Activated CD8-positive, alpha-beta memory T cell treated with anti-CD3 and anti-CD28 coated beads for 36 hours (primary cell): ENCODE results near the gene LIMA1. TPM values are rescaled to one million over a fixed set of nuclear protein-coding genes. Genes with fewer than 3 reads are reported as not detected.
"Not testable (repeated sequence)": the region's sequence is repeated elsewhere in the genome, so short reads cannot be mapped to it uniquely, and the experiment has no call there.

Experiments used
- CTCF ChIA-PET: fragments of 350-600 bp; sonication (Branson Sonifier 250); formaldehyde crosslinking; loops from one replicate; lab custom pipeline; 2021; ENCODE audit warnings: antibody characterized with exemption; lab: Charles Lee
- POLR2A ChIA-PET: fragments of 350-600 bp; sonication (Branson Sonifier 250); formaldehyde crosslinking; loops from one replicate; lab custom pipeline; 2021; ENCODE audit warnings: antibody characterized with exemption; lab: Charles Lee
- total RNA-seq, 2 experiments: library from RNA; stranded (reverse); gene quantifications; one replicate each; pipeline ENCODE4 v1.2.3, GENCODE V29; 2021

The LIMA1 gene
- total RNA-seq, 2 experiments from 2014 or later = 83.0 to 85.4 TPM

DNA sequence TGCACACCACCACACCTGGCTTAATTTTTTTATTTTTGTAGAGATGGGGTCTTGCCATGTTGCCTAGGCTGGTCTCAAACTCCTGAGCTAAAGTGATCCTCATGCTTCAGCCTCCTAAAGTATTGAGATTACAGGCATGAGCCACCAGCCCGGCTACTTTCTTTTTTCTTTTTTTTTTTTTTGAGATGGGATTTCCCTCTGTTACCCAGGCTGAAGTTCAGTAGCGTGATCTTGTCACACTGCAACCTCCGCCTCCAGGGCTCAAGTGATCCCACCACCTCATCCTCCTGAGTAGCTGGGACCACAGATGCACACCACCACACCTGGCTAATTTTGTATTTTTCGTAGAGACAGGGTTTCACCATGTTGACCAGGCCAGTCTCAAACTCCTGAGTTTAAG lies 51.1 kb downstream of the LIMA1 start:
- POLR2A ChIA-PET = no interaction called here
- CTCF ChIA-PET = no interaction called here

DNA sequence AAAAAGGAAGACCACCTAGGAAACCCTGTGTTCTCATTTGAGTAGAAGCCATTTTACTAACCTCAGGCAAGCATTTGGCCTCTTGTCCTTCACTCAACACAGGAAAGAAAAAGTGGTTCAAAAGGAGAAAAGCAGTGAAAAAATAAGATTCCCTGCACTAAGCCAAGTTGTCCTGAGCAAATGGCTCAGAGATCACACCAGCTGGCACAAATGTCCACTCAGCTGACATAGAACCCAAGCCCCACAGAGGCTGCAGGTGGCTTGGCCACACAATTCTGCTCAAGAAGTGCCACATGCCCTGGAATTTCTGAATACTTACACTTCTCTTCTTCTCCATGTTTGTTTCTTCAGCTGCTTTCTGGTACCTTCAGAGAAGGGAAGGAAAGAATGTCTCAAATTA lies 52.0 kb downstream of the LIMA1 start:
- POLR2A ChIA-PET = no interaction called here

DNA sequence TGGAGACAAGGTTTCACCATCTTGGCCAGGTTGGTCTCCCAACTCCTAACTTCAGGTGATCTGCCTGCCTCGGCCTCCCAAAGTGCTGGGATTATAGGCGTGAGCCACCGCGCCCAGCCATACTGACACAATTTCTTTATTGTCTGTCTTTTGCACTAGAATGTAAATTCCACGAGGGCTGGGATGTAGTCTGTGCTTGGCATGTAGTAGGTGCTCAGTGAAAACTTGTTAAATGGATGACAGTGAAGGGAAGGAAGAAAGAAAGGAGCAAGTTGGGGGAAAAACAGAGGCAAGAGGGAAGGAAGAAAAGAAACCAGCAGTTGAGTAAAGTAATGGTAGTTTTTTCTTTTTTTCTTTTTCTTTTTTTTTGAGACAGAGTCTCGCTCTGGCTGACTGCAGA lies 53.1 kb downstream of the LIMA1 start:
- POLR2A ChIA-PET = no interaction called here
- CTCF ChIA-PET = no interaction called here

More for the DNA sequence above, 52.0 kb downstream of the LIMA1 start:
- CTCF ChIA-PET = no interaction called here

DNA sequence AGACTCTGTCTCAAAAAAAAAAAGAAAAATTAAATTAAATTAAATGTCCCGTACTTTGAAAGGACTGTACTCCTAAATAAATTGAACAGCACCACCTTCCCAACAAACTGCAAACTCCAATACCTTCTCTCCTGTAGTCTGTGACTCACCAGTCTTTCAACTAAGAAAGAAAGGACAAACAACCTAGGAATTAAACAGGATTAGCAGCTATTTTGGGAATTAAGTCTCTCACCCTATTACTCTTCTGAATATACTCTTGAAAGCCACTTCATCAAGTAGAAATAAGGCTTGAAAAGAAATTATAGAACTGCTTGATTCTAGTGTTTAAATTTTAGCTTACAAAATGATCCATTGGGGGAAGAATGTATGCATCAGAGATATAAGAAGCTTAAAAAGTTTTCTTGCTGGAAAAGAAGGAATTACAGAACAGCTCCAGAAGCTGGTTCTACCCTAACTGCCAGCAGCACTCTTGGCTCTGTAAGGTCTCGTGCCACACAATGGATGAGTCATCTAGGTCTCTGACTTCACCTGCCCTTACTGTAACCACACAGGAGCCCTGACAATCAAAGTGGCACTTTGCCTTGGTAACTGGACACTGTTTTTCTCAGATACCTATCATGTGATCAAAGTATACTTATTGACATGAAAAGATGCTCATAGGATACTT lies 59.2 kb downstream of the LIMA1 start:
- CTCF ChIA-PET = no interaction called here
- POLR2A ChIA-PET = interaction anchor here (0.6 to 1.2 kb wide), 2 partner anchors 18 to 59 kb away, joined by 3 read pairs; no protein-coding TSS in a partner anchor

DNA sequence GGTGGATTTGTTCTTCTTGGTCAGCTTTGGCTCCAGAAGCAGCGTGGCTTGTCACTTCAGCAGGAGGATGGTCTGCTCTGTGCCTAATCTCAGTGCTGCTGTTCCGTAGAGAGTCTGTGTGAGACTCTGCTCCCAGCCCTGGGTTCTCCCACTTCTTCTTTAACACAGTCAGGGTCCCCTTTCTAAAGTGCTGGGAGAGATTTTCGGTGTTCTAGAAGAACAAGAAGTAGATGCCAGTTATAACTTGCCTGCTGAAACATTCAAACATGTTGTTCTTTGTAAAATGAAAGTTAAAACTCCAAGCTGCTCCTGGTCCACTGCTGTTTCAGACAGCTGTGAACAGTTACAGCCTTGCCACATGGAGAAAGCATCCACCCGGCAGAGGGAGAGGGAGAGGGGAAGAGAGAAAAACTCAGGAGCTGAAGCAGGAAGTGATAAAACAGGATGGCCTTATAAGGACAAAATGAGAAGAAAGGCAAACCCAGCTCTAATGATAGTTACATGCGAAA lies 61.0 kb downstream of the LIMA1 start:
- POLR2A ChIA-PET = interaction anchor here (0.8 to 2.3 kb wide), 3 partner anchors 24 to 61 kb away, joined by 3 to 6 read pairs (median 5); partner anchors contain the start of genes CERS5 and LIMA1

DNA sequence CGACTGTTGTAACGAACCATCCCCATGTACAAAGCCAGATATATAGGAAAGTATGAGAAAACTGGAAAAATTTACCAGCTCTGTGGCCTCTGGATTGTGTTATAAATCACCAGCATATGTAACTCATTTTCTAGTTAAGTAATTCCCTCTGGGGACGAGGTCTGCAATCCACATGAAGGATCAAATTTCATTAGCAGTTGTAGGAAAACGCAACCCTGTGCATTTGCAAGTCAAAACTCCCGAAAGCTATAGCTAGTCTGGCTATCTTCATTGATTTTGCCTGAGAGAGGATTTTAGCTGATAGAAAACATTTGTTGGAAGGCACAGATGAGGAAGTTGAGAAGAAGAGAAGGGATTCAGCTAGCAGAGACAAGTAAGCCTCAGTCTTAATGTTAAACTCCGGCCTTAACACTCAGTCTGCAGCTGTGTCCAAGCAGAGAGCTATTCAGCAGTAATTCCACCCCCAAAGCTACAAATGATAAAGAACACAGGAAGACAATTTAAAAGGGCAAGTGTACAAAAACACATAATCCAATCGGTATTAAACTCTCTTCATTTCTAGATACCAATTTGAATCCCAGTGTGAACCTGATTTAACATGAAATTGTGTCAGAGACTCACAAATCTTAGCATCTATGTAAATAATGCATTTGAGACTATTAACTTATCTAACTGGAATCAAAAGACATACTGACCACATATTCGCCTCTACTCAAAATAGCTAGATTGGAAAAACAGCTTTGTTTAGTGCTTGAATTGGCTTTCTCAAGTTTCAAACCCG lies 61.9 kb downstream of the LIMA1 start:
- ChIA-PET POLR2A (interaction anchor here (0.5 to 2.3 kb wide), 7 partner anchors 15 to 136 kb away, joined by 3 to 9 read pairs (median 4); partner anchors contain the start of genes CERS5, LIMA1 and SMARCD1), CTCF (interaction anchor here (0.9 to 2.1 kb wide), 3 partner anchors 12 to 64 kb away, joined by 3 to 6 read pairs (median 3); no protein-coding TSS in a partner anchor)

More for the DNA sequence above, 61.0 kb downstream of the LIMA1 start:
- CTCF ChIA-PET = interaction anchor here (1.0 to 2.1 kb wide), 2 partner anchors 25 to 92 kb away, joined by 4 to 6 read pairs; no protein-coding TSS in a partner anchor

DNA sequence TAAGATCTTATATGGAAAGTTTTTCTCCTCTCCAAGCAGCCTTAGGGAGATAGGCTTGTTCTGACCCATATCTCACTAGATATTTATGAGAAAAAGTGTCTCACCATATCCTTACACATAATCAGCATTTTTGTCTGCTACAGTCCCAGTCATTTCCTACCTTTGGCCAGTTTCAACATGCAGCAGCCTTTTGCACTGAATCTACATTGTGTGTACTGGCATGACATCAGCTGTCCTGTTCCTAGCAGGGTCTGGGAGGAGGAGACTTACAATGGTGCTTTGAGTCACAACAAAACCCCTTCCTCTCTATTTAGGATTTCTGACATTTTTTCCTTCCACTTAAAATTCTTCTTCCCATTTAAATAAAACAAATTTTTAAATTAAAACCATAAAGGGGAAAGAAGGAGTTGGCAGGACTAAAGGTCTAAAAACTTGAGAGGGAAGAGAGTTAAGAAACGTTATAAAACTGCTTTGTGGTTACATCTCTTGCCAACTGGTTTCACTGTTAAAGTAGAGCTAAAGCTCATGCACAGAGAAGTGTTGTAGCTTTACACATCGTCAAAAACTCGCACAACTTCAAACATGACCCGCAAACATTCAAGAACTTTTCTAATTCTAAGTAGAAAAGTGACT lies 62.8 kb downstream of the LIMA1 start:
- ChIA-PET POLR2A (interaction anchor here (1.0 to 2.3 kb wide), 5 partner anchors 22 to 63 kb away, joined by 3 to 9 read pairs (median 3); partner anchors contain the start of genes CERS5 and LIMA1), CTCF (interaction anchor here (0.9 to 2.1 kb wide), 4 partner anchors 13 to 65 kb away, joined by 3 to 6 read pairs (median 4); no protein-coding TSS in a partner anchor)

DNA sequence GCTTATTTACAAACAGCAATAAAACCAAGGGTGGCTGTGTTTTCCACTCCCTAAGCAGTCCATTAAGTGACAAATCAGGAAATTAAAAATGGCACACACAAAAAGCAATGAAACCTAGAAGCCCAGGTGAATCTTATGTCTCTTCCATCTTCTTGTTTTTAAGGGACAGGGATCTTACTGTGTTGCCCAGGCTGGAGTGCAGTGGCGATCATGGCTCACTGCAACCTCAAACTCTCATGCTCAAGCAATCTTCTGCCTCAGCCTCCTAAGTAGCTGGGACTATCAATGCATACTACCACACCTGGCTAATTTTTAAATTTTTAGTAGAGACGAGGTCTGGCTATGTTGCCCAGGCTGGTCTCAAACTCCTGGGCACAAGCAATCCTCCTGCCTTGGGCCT lies 63.8 kb downstream of the LIMA1 start:
- POLR2A ChIA-PET = interaction anchor here (1.4 kb wide), 1 partner anchor 34 kb away, joined by 3 read pairs; no protein-coding TSS in a partner anchor
- CTCF ChIA-PET = no interaction called here

DNA sequence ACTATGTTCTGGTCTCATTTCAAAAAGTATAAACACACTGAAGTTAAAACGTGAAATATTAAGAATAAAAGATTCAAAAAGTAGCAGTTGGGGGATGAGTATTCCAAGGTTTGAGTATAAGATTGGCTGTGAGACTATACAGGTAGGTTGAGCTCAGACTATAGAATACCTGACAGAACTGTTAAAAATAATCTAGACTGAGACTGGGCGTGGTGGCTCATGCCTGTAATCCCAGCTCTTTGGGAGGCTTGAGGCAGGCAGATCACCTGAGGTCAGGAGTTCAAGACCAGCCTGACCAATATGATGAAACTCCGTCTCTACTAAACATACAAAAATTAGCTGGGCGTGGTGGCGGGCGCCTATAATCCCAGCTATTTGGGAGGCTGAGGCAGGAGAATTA lies 64.3 kb downstream of the LIMA1 start:
- POLR2A ChIA-PET = not testable (repeated sequence)

DNA sequence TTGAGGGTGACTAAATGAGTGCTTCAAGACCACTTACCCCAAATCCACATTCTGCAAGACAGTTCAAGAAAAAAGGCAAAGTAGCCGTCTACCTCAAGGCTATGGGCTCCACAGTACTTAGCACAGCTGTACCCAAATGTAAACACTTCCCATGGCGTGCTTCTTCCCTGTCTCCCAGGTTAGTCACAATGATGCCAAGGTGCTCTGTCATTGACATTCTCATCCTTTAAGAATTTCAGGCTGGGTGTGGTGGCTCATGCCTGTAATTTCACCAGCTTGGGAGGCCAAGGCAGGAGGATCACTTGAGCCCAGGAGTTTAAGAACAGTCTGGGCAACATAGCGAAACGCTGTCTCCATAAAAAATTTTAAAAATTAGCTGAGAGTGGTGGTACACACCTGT lies 64.9 kb downstream of the LIMA1 start:
- ChIA-PET POLR2A (no interaction called here), CTCF (interaction anchor here (0.9 kb wide), 1 partner anchor 28 kb away, joined by 4 read pairs; no protein-coding TSS in a partner anchor)

More for the DNA sequence above, 64.3 kb downstream of the LIMA1 start:
- CTCF ChIA-PET = interaction anchor here (0.9 kb wide), 1 partner anchor 29 kb away, joined by 4 read pairs; no protein-coding TSS in a partner anchor

DNA sequence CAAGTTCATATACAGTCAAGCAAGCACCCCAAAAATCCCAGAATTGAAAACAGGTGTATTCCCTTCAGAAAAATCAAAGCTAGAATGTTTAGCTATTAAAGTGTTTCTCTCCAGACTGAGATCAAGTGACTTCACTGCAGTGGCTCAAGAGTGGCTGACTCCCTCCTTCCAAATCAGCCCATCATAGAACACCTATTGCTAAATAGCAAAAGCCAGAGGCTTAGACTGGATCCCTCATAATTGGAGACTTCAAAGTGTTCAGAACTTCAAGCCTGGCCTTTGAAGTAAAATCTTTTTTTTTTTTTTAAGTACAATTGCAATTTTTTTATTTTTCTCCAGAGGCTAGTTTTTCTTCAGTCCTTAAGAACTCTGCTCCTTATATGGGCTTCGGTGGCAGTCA lies 66.1 kb downstream of the LIMA1 start:
- POLR2A ChIA-PET = interaction anchor here (0.7 kb wide), 1 partner anchor 67 kb away, joined by 3 read pairs; no protein-coding TSS in a partner anchor

DNA sequence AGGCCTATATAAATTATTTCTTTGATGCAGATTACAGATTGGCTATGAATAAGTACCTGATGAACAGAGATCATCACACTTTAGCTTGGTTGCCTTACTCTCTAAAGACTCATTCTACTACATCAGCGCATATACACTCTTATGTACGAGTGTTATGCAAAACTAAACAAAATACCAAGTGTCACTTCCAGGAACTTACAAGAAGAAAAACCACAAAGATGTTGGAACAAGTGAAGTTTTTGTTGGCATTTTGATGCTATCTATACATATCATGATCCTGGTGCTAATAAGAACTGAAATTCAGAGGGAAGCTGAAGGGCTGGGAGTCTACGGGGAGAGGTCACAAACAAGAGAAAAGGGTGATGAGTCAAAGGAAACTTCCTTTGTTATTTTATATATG lies 68.3 kb downstream of the LIMA1 start:
- POLR2A ChIA-PET = no interaction called here
- CTCF ChIA-PET = interaction anchor here (0.6 kb wide), 1 partner anchor 32 kb away, joined by 3 read pairs; no protein-coding TSS in a partner anchor

More for the DNA sequence above, 66.1 kb downstream of the LIMA1 start:
- CTCF ChIA-PET = no interaction called here

DNA sequence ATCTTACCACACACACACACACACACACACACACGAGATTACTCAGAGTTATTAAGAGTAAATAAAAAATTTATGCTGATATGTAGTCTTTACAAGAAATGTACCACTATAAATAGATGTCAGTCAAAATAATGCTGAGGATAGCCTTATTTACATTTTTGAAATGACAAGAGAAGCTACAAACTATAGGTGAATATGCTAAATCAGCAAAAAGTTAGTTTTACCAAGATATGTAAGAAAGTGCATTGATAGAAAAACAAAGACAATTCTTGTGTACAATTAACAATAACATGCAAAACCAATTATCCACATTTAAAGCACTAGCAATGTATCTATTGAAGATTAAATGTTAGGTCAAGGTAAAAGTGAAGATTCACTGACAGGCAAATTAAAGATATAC lies 69.3 kb downstream of the LIMA1 start:
- CTCF ChIA-PET = no interaction called here
- POLR2A ChIA-PET = interaction anchor here (0.6 kb wide), 1 partner anchor 550 kb away, joined by 3 read pairs; the partner anchor contains the start of gene ATF1

DNA sequence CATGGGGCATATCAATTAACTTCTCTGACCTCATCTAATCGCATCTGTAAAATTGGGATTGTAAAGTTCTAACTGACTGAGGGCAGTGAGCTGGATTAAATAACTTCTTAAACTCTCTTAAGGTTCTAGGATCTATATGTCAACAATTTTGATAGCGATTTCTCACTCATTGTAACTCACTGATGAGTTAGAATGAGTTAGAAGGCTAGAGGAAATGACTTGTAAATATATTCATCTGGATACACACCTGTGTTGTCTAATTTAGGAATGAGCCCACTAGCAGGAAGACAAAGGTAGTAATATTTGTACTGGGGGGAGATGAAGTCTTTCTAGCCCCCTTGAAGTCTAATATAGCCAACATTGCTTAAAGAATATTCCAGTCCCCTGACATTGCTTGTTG lies 69.9 kb downstream of the LIMA1 start:
- ChIA-PET POLR2A (no interaction called here), CTCF (interaction anchor here (0.6 kb wide), 1 partner anchor 159 kb away, joined by 4 read pairs; no protein-coding TSS in a partner anchor)

DNA sequence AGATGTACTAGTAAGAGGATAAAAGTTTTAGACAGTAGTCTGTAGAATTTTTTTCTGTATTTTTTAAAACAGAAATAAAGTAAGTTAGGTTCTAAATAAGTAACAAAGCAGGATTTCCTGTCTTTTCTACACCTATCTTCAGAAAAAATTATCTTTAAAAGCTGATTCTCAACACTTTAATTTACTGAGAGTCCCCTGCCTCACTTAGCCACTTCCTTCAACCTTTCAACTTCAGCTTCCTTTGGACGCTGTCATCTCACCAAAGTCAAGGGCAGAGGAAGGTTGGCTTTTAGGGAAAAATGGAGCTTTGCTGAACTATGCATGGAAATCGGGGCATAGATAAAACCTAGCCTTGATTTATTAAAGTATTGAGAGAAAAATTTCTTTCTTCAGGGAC lies 71.3 kb downstream of the LIMA1 start:
- ChIA-PET POLR2A (interaction anchor here (0.5 kb wide), 1 partner anchor 48 kb away, joined by 4 read pairs; no protein-coding TSS in a partner anchor), CTCF (interaction anchor here (1.0 to 1.3 kb wide), 3 partner anchors 40 to 184 kb away, joined by 3 to 5 read pairs (median 4); partner anchors contain the start of gene FAM186A)

DNA sequence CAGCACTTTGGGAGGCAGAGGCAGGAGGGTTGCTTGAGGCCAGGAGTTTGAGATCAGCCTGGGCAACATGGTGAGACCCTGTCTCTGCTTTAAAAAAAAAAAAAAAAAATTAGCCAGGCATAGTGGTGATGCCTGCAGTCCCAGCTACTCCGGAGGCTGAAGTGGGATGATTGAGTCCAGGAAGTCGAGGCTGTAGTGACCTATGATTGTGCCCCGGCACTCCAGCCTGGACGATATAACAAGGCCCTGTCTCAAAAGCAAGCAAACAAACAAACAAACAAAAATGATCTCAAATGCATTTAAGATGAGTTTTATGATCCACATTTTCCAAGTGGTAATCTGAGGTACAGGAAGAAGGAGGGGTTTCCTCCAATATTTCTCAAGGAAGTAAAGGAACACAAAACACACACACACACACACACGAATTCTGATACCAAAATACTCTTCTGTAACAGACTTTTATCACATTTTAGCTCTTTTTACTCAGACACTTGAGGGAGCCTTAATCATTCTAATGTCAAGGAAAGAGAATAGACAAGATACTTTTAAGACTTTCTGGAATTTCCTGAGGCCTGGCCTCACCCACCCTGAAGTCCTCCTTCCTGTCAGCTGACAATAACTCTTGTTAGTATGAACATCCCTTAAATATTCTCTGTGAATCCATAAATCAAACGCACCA lies 71.8 kb downstream of the LIMA1 start:
- ChIA-PET POLR2A (interaction anchor here (0.5 kb wide), 1 partner anchor 49 kb away, joined by 4 read pairs; no protein-coding TSS in a partner anchor), CTCF (interaction anchor here (1.0 to 1.3 kb wide), 3 partner anchors 40 to 184 kb away, joined by 3 to 5 read pairs (median 4); partner anchors contain the start of gene FAM186A)

DNA sequence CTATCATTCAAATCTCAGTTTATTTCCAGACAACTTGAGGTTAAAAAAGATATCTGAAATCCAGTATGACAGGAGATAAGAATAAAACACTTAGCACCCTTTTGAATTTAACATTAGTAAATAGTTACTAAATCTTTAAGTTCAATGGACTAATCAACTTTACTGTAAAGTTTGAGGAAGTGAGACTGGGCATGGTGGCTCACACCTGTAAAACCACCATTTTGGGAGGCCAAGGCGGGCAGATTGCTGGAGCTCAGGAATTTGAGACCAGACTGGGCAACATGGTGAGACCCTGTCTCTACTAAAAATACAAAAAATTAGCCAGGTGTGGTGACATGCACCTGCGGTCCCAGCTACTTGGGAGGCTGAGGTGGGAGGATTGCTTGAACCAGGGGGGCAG lies 75.9 kb downstream of the LIMA1 start:
- ChIA-PET POLR2A (no interaction called here), CTCF (interaction anchor here (0.7 to 1.4 kb wide), 3 partner anchors 27 to 88 kb away, joined by 3 read pairs; no protein-coding TSS in a partner anchor)
